GM23338 (cell line): ENCODE results near the gene FAT4. TPM values are rescaled to one million over a fixed set of nuclear protein-coding genes. Genes with fewer than 3 reads are reported as not detected.

Experiments used
- ATAC-seq: fragments of 200-7000 bp; cut with Tn5 transposase; 3 replicates; pipeline ENCODE4 v1.9.1; 2020
- DNase-seq: peaks from one replicate; pipeline ENCODE4 v3.0.0-alpha.2; 2015; ENCODE audit warnings: low spot score
- H2AFZ ChIP-seq: fragments of 200-600 bp; sonication (generic); 2 replicates; pipeline ENCODE4 v1.8.0; 2016; ENCODE audit warnings: antibody characterized with exemption, mild to moderate bottlenecking, moderate library complexity
- H3F3A ChIP-seq: fragments of 200-600 bp; sonication (generic); replicated peaks from 2 replicates; pipeline ENCODE4 v1.8.0; 2017; ENCODE audit warnings: antibody characterized with exemption, mixed run types, low read depth
- H3K27ac ChIP-seq: fragments of 200-600 bp; sonication (generic); 2 replicates; pipeline ENCODE4 v1.6.1; 2016; ENCODE audit warnings: low read depth
- H3K27me3 ChIP-seq: fragments of 200-600 bp; sonication (generic); 2 replicates; pipeline ENCODE4 v1.8.0; 2016; ENCODE audit warnings: mild to moderate bottlenecking, mixed run types, moderate library complexity; ENCODE audit not compliant: insufficient read depth
- H3K36me3 ChIP-seq: fragments of 200-600 bp; sonication (generic); 2 replicates; pipeline ENCODE4 v1.8.0; 2016; ENCODE audit warnings: mild to moderate bottlenecking; ENCODE audit not compliant: insufficient read depth
- H3K4me1 ChIP-seq: fragments of 200-600 bp; sonication (generic); 2 replicates; pipeline ENCODE4 v1.8.0; 2016; ENCODE audit warnings: mild to moderate bottlenecking, moderate library complexity; ENCODE audit not compliant: insufficient read depth
- H3K4me2 ChIP-seq: fragments of 200-600 bp; sonication (generic); 2 replicates; pipeline ENCODE4 v1.7.1; 2017; ENCODE audit warnings: mixed run types
- H3K4me3 ChIP-seq: fragments of 200-600 bp; sonication (generic); 2 replicates; pipeline ENCODE4 v1.6.1; 2016; ENCODE audit warnings: mixed run types
- H3K79me2 ChIP-seq: fragments of 200-600 bp; sonication (generic); replicated peaks from 2 replicates; pipeline ENCODE4 v1.8.0; 2017; ENCODE audit warnings: mild to moderate bottlenecking; ENCODE audit not compliant: insufficient read depth
- H3K9me2 ChIP-seq: fragments of 200-600 bp; sonication (generic); 2 replicates; pipeline ENCODE4 v1.8.0; 2017; ENCODE audit not compliant: insufficient read depth
- H4K20me1 ChIP-seq: fragments of 200-600 bp; sonication (generic); replicated peaks from 2 replicates; pipeline ENCODE4 v1.8.0; 2017; ENCODE audit warnings: mild to moderate bottlenecking; ENCODE audit not compliant: insufficient read depth
- H3K27ac Mint-ChIP-seq: 2 replicates; pipeline ENCODE4 v1.8.0; 2020; ENCODE audit warnings: inconsistent platforms, mild to moderate bottlenecking, moderate library complexity, mixed read lengths
- H3K27me3 Mint-ChIP-seq: 3 replicates; pipeline ENCODE4 v1.8.0; 2022; ENCODE audit warnings: low read depth, mild to moderate bottlenecking, moderate library complexity, mixed read lengths, inconsistent platforms; ENCODE audit not compliant: insufficient read depth, poor library complexity
- H3K36me3 Mint-ChIP-seq: 3 replicates; pipeline ENCODE4 v1.8.0; 2021; ENCODE audit warnings: low read depth, mild to moderate bottlenecking, inconsistent platforms, moderate library complexity, mixed read lengths
- H3K4me1 Mint-ChIP-seq: 3 replicates; pipeline ENCODE4 v1.8.0; 2020; ENCODE audit warnings: mild to moderate bottlenecking, inconsistent platforms, mixed read lengths
- H3K4me3 Mint-ChIP-seq: 3 replicates; pipeline ENCODE4 v1.8.0; 2021; ENCODE audit warnings: moderate library complexity, mild to moderate bottlenecking, inconsistent platforms, mixed read lengths
- H3K9me3 Mint-ChIP-seq: 3 replicates; pipeline ENCODE4 v1.8.0; 2020; ENCODE audit warnings: moderate library complexity, mild to moderate bottlenecking, inconsistent platforms, mixed read lengths
- CREB1 ChIP-seq: fragments of 250-450 bp; sonication (Bioruptor Pico); IDR thresholded peaks from 2 replicates; pipeline ENCODE4 v1.5.0; 2020; ENCODE audit warnings: low read depth, mild to moderate bottlenecking, moderate library complexity
- ETS1 ChIP-seq: IDR thresholded peaks from 2 replicates; pipeline ENCODE4 v1.6.1; 2016; ENCODE audit warnings: antibody characterized with exemption
- EZH2 ChIP-seq: fragments of 200-600 bp; sonication (generic); IDR thresholded peaks from one replicate; pipeline ENCODE4 v1.8.0; 2017; ENCODE audit warnings: antibody characterized with exemption, mild to moderate bottlenecking, low read depth; ENCODE audit not compliant: unreplicated experiment
- EZH2phosphoT487 ChIP-seq: fragments of 200-600 bp; sonication (generic); IDR thresholded peaks from one replicate; pipeline ENCODE4 v1.8.1; 2018; ENCODE audit warnings: antibody characterized with exemption; ENCODE audit not compliant: unreplicated experiment
- JUNB ChIP-seq: IDR thresholded peaks from one replicate; pipeline ENCODE4 v1.6.1; 2016; ENCODE audit warnings: antibody characterized with exemption; ENCODE audit not compliant: unreplicated experiment
- NANOG ChIP-seq: IDR thresholded peaks from 2 replicates; pipeline ENCODE4 v1.6.1; 2016; ENCODE audit warnings: antibody characterized with exemption, borderline replicate concordance
- POLR2AphosphoS5 ChIP-seq: IDR thresholded peaks from 2 replicates; pipeline ENCODE4 v1.6.1; 2016; ENCODE audit warnings: antibody characterized with exemption, low read depth
- STAT1 ChIP-seq: IDR thresholded peaks from one replicate; pipeline ENCODE4 v1.6.1; 2016; ENCODE audit warnings: antibody characterized with exemption; ENCODE audit not compliant: unreplicated experiment
- ZNF114 ChIP-seq: fragments of 250-450 bp; sonication (Bioruptor Pico); IDR thresholded peaks from 2 replicates; pipeline ENCODE4 v1.5.0; 2020; ENCODE audit warnings: mild to moderate bottlenecking, moderate library complexity
- ZNF331 ChIP-seq: fragments of 250-450 bp; sonication (Bioruptor Pico); IDR thresholded peaks from 2 replicates; pipeline ENCODE4 v1.5.0; 2020; ENCODE audit warnings: low read depth, mild to moderate bottlenecking, moderate library complexity
- polyA plus RNA-seq: library from polyadenylated mRNA; unstranded; fragments of >200 nt; fragmentation: Nextera tagmentation; extraction: Ambion mirVana; gene quantifications from 2 replicates; pipeline ENCODE4 v1.2.1, GENCODE V29; 2016
- total RNA-seq: library from RNA; depleted of rRNA; stranded (reverse); fragments of >200 nt; shearing (Covaris generic); gene quantifications from 2 replicates; pipeline ENCODE4 v1.2.3, GENCODE V29; 2014

The FAT4 gene
- total and polyA plus RNA-seq, 2 experiments from 2014 or later = 0.53 to 6.8 TPM

- Mint-ChIP-seq H3K36me3 (no peaks in the 10 kb centered on the region), H3K27ac (no peak overlapping the region), H3K27me3 (peaks cover 20% of the 10 kb centered on the region), H3K4me3 (no peak overlapping the region), H3K9me3 (no peaks in the 10 kb centered on the region), H3K4me1 (peaks cover 25% of the 10 kb centered on the region)
- TF ChIP-seq ZNF114 (CRISPR knock-in tag) (no peak), ETS1 (no peak), NANOG (no peak), STAT1 (no peak), JUNB (no peak), ZNF331 (CRISPR knock-in tag) (no peak), CREB1 (CRISPR knock-in tag) (no peak), EZH2 (no peak), POLR2AphosphoS5 (no peak), EZH2phosphoT487 (no peak)
- no peaks in the 10 kb centered on the region for H3K36me3 ChIP-seq
- no peak overlapping the region for H3K4me3 ChIP-seq
- H3K4me1 ChIP-seq = peaks cover 26% of the 10 kb centered on the region
- H3K79me2 ChIP-seq = no peaks in the 10 kb centered on the region; the same call in 1 of the 2 replicates
- ATAC-seq (no peak), DNase-seq (no peak)
- H2AFZ ChIP-seq = no peak overlapping the region
- H3K9me2 ChIP-seq = peaks cover 7% of the 10 kb centered on the region
- H3K27me3 ChIP-seq = peaks cover 23% of the 10 kb centered on the region
- H4K20me1 ChIP-seq = 0 out of 2 replicates have a peak, but pooled peaks cover 3% of the 10 kb centered on the region
- H3F3A ChIP-seq = no peaks in the 10 kb centered on the region
- no peak overlapping the region for H3K4me2 ChIP-seq
- no peak overlapping the region for H3K27ac ChIP-seq
Observed at GRCh38 chr4:125321709-125322365, 7.1 kb downstream of the FAT4 start.

- Mint-ChIP-seq H3K9me3 (no peaks in the 10 kb centered on the region), H3K27ac (no peak overlapping the region), H3K36me3 (no peaks in the 10 kb centered on the region), H3K4me1 (peaks cover 25% of the 10 kb centered on the region), H3K27me3 (peaks cover 15% of the 10 kb centered on the region), H3K4me3 (no peak overlapping the region)
- Histone ChIP-seq H3F3A (no peaks in the 10 kb centered on the region), H3K79me2 (no peaks in the 10 kb centered on the region; the same call in 1 of the 2 replicates), H3K27ac (no peak overlapping the region), H4K20me1 (0 out of 2 replicates have a peak, but pooled peaks cover 3% of the 10 kb centered on the region), H3K36me3 (no peaks in the 10 kb centered on the region), H3K27me3 (peaks cover 18% of the 10 kb centered on the region), H3K4me3 (no peak overlapping the region), H3K4me2 (no peak overlapping the region), H3K9me2 (peaks cover 7% of the 10 kb centered on the region), H3K4me1 (peaks cover 26% of the 10 kb centered on the region), H2AFZ (no peak overlapping the region)
- ATAC-seq (no peak), DNase-seq (no peak)
- TF ChIP-seq JUNB (no peak), ZNF331 (CRISPR knock-in tag) (no peak), POLR2AphosphoS5 (no peak), NANOG (no peak), EZH2 (no peak), EZH2phosphoT487 (no peak)
Observed at GRCh38 chr4:125322366-125322730, 7.6 kb downstream of the FAT4 start.
